CD4-positive, alpha-beta T cell treated with Interleukin-4 for 4 hours (primary cell): ENCODE measurements around the gene CTIF.

Experiments
- DNase-seq: peaks from one replicate; pipeline ENCODE4 v3.0.0-alpha.2; 2020

The CTIF gene

DNA sequence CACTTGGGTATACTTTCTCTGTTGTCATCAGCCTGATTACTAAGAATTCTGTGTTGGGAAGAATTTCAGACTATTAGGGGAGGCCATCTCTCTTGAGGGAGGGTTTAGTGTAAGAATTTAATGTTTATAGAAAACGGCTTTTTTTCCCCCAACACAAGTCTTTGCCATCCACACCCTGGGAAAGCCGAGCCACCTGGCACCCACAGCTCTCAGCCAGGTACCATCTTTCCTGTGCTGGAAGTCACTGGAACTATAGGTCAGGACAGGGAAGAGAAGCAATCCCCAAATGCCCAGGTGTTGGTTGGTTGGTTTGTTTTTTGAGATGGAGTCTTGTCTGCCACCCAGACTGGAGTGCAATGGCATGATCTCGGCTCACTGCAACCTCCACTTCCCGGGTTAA, 256.9 kb downstream of the CTIF start:
- DNase-seq, result no peak

DNA sequence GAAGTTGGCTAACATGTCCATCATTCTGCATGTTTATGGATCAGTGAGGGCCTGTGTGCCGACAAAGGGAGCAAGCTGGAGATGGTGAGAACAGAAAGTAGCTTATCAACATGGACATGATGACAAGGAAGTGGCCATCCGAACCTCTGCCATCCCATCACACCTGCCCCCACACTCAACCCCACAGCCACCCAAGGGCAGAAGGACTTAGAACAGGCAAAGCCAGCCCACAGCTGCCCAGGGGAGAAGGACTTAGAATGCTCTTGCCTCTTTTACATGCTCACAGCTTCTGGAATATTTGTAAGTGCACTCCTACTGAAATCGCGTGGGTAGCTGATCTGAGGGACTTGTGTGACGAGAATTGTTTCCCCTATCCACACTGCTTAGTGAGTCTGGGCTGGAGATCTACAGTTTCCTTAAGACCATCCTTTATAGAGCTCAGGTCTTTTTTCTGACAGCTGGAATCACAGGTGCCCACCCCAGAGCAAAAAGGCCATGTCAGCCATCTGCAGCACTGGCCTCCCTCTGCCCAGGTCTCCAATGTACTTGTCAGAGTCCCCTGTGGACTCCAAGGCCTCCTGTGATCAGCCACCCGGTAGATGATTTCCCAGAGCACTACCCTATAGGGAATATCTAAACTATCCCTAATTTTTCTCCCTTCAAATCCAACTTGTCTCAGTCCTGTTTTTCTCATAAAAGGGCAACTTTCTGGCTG, 257.8 kb downstream of the CTIF start:
- no peak for DNase-seq

DNA sequence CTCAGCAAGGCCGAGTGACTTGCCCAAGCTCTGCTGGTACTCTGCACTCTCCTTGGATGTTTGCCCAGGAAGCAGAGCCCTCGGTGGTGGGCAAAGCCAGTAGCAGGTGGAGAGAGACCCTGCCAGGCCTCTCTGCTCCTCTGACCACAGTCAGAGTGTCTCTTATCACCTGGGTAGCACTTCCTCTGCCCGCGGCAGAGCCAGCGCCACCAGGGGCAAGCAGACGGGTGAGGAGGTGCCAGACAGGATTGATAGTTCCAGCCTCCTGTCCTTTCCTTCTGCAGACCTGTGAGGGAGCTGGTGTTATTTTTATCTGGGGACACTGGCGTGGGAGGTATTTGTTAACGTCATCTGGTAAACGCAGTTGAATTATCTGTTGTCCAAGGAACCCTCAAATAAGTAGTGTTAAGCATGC, 259.0 kb downstream of the CTIF start:
- DNase-seq, result no peak

DNA sequence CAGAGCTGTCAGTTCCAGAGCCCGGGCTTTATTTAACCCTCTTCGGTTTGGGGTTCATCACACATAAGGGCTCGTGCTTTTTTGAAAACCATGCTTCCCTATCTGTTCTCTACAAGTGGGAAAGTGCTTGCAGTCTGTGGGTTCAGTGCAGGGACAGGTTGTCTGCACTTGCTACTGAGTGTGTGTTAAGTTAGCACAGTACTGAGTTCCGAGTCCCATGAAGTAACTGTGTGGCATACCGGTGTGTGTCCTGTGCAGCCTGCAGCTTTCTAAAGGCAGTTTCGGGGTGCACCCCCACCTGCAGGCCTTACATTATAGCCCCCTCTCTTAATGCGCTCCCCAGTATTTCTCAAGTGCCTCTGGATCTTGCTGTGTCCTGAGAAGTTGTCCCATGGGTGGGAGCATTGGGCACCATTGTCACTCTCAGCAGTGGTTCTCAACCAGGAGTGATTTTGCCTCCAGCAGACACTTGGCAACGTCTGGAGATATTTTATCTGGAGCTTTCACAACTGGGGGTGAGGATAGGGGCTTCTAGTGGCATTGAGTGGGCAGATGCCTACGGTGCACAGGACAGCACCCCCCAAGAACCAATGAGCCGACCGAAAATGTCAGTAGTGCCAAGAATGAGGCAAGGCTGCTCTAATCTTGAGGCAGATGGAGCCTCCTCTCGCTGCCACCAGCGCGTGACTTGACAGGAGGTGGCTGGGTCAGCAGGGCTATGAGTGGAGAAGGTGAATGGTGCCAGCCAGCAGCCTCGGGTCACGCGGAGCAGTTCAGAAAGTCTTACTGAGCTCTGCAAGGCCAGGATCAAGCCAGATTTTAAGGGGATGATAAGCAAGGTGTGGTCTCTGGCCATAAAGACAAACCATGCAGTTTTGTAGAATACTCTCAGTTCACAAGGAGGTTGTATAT, 259.8 kb downstream of the CTIF start:
- DNase-seq, result no peak

DNA sequence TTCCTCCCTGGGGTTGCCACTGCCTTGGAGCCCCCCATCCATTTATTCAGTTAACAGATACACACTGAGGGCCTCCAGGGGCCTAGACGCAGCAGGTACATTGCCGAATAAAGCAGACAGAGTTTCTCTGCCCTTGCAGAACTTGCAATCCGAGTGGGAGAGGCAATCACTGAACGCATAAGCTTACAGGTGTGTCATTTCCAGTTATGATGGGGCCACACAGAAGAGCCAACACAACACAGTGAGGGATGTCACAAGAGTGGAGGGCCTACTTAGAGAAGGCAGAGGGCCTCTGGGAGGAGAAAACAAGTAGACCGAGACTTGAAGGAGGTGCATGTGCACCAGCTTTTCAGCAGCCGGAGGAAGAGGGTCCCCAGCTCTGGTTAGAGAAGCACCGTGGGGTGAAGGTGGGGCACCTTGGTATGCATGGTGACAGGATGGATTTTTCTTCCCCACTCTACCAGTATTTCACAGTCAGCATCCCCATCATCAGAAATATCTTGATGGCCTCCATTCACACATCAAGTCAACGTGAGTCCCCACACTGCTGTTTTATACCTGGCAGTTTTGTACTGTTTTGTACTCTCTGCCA, 261.0 kb downstream of the CTIF start:
- no peak for DNase-seq

DNA sequence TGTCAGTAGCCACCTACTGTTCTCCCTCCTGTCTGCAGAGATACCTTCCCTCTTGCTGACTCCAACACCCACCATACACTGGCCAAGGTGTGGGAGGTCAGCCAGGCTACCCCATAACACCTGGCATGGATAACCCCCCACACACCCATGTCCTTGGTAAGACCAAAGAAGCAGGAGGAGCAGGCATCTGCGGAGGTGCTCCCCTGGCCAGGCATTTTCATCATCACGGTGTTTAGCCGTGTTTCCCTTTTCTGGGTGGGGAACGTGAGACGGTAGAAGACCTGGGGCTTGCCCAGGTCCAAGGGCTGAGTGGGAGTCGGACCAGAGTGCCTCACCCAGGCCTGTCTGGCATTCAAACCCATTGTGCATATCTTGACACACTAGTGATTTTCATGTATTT, 261.6 kb downstream of the CTIF start:
- no peak for DNase-seq

DNA sequence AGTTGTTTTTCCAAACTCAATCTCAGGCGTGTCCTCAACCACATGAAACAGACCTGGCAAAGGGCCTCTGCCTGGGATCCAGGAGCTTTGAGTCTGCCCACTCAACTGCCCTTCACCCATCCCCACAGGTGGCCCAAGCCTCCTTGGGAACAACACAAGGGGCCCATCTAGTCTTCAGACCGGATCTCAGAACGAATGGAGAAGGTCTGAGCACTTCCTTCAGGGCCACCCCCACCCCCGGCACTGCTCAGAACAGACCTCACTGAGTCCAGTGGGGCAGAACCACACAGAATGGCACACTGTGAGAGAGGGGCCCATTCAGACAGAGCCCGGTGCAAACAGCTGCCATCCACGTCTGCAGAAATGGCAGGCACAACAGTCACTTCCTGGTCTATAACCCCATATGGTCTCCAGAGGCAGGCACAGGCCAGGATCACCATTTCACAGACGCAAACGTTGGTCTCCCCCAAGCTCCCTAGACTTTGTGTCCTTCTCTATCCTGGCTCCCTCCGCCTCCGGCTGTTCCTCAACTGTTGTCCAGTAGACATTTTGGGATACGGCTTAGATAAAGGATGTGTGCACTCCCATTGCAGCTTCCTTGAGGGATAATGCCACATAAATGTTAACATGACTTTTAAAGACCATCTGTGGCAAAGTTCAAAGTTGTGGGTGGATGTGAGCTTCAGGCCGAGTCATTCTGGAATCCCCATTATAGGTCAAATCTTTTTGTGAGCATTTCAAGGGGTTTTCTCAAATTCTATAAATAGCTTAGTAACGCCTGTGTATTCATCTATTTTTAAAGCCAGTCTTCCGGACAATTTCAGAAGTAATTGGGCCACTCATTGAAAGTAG, 262.3 kb downstream of the CTIF start:
- no peak for DNase-seq

DNA sequence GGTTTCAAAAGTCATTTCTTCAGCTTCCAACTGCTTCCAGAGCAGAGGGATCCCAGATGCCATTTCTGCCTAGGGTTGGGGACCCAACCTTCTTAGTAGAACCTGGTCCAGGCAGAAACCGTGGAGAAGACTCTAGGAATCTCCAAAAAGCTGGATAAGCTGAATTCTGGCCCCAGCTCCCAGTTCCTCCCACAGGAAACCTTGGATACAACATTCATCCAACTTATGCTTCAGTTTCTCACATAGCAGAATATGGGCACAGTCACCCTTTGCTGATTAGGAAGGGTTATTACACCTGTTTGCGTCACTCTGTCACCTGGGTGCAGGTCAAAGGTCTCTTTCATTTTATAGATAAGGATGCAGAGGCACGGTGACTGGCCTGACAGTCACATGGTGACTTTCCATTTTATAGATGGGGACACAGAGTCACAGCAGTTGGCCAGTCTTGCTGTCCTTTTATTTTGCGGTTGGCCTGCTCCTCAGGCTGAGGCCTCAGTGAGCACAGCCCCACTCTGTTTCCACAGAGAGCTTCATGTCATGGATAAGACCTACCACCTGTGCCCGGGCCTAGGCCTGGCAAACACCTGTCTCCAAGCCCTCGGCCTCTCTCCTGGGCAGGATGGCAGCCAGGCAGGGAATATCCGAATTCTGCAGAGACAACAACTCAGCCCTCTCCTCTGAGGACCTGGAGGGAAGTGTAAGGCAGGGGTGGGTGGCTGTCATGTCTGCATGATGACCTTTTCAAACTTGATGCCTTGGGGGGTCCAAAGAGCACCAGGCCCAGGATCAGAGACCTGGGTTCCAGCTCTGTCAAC, 263.1 kb downstream of the CTIF start:
- no peak for DNase-seq

DNA sequence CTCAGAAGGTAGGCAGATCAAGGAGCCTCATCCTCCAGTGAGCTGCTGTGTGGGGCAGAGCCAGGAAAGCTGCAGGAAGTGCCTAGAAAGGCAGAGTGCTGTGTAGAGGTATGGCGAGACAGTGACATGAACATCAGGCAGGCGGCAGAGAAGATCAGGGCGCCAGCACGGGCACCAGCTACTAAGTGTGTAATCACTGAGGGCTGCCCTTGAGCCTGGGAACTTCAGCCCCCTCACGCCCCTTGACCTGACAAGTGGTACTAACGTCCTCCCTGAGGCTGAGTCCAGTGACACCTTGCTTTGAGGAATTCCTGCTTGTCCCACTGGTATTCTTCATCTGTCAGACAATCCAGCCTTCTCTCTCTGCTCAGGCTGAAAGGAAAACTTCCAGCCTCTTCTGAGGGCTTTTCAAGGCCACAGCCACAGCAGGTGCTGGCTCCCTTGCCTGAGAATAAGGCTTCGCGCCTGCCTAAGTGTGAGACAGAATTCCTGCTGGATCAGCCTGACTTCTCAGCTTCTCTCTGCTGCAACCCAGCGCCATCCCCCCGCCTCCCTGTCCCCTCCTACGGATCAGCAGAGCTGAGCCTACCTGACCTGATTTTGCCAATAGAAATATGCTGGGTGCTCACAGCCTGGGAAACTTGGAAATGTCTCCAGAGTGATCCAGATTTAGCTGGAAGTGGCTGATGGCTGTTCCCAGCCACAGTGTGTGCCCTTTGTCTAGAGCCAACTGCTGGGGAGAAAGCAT, 263.9 kb downstream of the CTIF start:
- DNase-seq, result no peak

DNA sequence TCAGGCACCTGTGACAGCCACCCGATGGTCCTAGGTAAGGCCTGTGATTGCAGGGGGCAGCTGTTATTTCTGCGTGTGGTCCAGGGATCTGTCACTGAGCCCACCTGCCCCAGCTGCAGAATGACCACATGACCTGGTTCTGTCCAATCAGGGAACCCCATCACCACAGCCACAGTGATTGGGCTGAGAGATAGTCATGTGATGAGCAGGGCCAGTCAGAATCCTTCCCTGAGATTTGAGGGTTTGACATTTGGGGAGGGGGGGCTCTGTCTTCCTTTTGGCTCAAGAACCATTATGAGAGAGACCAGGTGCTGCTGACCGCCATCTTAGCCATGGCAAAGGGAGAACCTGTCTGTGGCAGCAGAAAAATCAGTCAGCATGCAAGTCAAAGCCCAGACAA, 264.7 kb downstream of the CTIF start:
- no peak for DNase-seq

DNA sequence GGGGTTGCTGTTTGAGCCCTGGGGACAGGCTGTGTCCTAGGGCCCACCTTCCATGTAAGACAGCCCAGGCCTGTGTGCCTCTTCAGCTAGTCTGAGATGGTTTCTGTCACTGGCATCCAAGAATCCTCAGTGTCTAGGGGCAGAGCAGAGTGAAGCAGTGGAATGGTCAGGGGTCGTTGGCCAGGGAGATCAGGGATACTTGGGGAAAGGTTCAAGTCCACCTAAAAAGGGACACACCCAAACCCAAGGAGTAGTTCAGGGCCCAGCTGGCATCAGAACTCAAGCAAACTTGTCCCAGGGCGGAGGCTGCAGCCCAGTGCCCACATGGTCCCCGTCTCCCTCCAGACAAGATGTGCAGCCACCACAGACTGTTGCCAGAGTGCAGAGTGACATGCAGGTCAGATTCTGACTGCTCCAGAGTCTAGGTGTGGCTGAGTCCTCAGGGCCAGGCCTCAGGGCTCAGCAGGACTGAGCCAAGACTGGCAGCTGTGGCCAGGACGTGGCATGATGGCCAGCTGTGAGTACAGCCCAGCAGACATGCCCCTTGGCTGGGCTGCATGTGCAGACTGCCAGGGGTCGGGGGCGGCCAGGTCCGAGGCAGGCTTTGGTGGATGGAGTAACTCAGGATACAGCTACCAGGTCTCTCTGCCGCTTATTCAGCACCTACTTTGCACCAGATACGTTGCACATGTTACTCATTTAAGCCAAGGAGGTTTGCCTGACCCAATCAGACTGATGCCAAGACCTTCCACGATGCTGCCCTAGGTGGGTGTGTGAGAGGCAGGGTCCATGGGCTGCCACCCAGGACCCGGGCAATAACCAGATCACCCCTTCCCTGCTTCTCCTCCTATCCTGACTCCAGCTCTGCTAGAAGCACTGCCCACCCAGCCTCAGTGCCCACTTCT, 265.4 kb downstream of the CTIF start:
- DNase-seq, result no peak

DNA sequence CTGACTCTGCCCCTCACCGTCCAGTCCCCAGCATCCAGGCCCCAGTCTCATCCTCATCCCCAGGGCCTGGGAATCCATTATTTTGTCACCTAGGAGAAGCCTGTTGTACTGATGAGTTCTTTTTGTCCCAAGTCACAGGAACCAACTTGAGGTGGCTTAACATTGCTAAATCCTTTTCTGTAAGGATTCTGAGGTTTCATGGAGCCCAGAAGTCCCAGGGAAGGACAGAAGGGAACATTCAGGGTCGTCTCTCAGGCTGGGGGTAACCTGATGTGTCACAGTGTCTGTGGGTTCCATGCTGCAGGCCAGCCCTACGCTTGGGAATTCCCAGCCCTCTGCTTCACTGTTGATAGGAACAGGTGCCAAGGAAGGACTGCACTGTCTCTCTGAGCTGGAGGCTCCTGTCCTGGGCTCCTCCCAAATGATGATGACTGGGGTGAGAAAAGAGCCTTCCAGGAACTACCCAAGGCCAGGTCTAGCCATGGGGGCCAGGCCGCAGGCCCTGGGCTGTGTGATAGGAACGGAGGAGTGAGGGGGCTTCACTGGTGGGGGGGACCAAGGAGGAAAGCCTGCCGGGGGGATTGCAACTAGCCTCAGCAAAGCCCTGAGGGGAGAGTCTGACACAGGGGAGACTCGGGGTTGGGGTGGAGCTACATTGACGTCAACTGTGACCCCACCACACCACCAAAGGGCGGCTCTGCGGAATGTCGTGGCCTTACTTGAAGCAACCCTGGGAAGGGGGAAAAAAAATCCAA, 266.2 kb downstream of the CTIF start:
- no peak for DNase-seq

DNA sequence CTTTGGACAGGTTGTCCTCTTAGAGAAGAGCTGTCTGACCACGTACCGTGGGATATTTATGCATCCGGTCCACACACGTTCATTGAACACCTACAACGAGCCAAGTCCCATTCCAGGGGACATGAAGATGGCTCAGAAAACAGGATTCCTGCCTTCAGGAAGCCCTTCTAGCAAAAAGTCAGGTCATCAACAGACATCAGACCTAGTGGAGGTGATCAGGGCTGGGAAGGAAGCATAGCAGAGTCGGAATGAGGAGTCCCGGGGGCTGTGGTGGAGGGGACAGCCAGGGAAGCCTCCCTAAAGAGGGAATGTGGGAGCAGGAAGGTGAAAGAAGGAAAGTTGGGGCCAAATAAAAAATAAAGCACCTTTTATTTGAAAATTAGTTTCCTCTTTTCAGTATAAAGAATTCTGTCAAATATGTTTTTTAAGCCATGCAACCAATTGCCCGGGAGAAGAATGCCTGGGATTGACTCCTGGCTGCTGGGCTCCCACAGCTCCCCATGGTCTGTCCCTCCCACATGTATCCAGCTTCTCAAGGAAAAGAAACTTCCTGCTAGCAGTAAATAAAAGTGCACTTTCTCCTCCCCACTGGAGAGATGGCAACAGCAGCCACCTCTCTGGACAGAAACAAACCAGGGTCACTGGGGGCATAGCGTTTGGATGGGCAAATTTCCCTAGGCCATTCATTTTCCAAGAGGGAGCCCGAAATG, 267.1 kb downstream of the CTIF start:
- DNase-seq, result no peak

DNA sequence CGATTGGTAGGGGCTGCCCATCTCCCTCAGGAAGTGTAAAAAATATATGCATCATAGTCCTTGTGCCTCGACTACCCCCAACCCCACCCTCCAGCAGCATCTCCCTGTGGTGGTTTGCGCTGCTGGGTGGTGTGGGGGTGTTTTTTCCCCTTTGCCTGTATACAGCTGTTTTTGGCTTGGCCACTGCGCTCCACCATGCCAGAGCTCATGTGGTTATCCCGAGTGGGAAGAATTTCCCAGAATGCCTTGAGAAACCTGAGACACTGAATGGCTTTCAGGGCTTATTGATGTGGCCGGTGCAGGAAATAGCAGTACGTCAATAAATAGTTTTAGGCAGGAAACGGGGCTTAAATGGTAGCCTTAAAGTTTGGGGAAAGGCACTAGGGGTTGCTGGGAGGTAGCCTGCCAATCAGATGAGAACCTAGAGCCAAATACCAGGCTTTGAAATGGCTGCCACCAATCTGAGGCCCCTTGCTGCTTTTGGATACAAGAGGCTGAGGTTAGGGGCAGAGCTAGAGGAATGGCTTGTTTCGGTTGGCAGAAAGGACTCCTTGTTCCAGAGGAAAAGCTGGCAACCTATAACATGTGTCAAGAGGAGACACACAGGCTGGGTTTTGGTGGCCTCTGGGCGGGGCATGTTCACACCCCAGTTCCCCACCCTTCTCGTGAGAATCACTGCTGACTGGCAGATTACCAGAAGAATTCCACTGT, 267.9 kb downstream of the CTIF start:
- peak; percentile 34 for DNase-seq

DNA sequence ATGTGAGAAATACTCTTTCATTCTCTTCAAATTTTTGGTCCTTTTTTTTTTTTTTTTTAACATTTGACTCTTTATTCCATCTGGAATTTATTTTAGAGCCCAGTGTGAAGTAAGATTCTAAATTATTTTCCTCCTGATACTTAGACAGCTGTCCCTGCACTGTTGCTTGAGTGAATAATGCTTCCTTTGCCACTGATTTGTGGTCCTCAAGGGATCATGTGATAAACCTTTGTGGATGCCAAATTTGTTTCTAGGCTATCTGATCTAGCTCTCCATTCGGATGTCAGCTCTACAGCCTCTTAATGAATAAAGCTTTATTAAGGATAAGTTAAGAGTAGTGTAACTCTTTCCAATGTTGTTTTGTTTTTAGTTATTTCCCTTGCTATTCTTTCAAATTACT, 269.6 kb downstream of the CTIF start:
- DNase-seq, result no peak

DNA sequence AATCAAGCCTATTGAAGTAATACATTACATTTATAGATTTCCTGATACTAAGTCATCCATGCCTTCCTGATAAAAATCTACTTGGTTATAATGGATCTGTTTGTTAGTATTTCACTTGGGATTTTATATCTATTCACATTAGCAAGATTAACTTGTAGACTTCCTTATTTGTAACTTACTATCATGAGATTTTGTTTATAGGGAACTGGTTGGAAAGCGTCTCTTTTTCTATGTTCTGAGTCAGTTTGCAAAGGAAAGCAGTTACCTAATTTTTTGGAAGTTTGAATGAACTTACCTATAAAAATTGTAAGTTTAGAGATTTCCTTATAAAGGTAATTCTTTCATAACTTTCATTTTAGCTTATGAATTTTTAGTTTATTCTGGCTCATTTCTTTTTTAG, 270.5 kb downstream of the CTIF start:
- DNase-seq, result no peak

DNA sequence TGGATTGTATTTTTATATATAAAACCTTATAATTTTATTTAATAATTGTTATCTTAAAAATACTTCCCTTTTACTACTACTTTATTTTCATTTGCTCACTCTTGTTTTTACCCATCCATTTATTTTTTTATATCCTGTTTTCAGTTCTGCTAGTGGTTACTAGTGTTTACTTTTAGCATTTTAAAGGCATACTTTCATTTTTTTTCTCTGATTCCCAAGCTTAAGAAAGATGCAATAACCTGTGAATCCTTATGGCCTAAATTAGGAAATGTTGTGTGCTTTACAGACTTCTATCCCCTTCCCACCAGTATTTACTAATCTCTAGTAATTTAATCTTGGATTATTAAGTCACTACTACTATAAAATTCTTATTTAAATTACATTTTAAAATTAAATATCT, 272.0 kb downstream of the CTIF start:
- DNase-seq, result no peak

DNA sequence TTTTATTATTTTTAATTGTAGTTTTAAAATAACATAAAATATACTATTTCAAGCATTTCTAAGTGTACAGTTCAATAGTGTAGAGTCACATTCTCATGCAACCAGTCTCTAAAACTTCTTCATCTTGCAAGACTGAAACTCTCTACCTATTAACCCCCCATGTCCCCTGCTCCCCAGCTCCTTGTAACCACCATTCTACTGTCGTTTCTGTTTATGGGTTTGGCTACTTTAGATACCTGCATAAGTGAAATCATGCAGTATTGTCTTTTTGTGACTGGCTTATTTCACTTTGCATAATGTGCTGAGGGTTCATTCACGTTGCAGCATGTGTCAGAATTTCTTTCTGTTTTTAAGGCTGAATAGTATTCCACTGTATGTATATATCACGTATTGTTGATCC, 272.6 kb downstream of the CTIF start:
- no peak for DNase-seq
